HCT116 (cell line): ENCODE results near the gene TMC2. TPM values are rescaled to one million over a fixed set of nuclear protein-coding genes. Genes with fewer than 3 reads are reported as not detected.

Experiments used
- ATAC-seq: fragments of 200-7000 bp; cut with Tn5 transposase; 2 replicates; pipeline ENCODE4 v1.9.1; 2020; ENCODE audit warnings: mild to moderate bottlenecking, moderate library complexity
- BruUV-seq: library from RNA; stranded (reverse); fragments of 400-500 nt; replicated peaks from 2 replicates; lab custom pipeline; 2021; lab: Mats Ljungman, UMichigan
- CTCF ChIA-PET: fragments of 300-600 bp; sonication (Branson Sonifier 250); formaldehyde crosslinking; loops from one replicate; lab custom pipeline; 2021; ENCODE audit warnings: antibody characterized with exemption; lab: Charles Lee
- POLR2A ChIA-PET: fragments of 300-600, 350-600 bp; sonication (Branson Sonifier 250); formaldehyde crosslinking; loops from one replicate; lab custom pipeline; 2021; ENCODE audit warnings: antibody characterized with exemption; lab: Charles Lee
- RAD21 ChIA-PET, 2 experiments: fragments of 300-600 bp; sonication (Branson Sonifier 250); formaldehyde crosslinking; loops; one replicate each; lab custom pipeline; 2023; ENCODE audit warnings: low total read pairs in 2 of 2; ENCODE audit not compliant: uncharacterized antibody in 2 of 2, unreplicated experiment in 2 of 2, low non-redundant PET in 1 of 2; lab: Charles Lee
- DNase-seq: peaks from one replicate; pipeline ENCODE4 v3.0.0-alpha.2; 2010; ENCODE audit warnings: low read depth, low spot score
- H2AFZ ChIP-seq: fragments of 200-600 bp; shearing (Covaris generic), sonication (generic); 2 replicates; pipeline ENCODE4 v1.6.1; 2017; ENCODE audit warnings: low read depth, mixed run types, mixed read lengths, antibody characterized with exemption, low read length; ENCODE audit not compliant: poor library complexity, severe bottlenecking
- H3K27ac ChIP-seq: 2 replicates; pipeline ENCODE4 v1.5.1; 2012; ENCODE audit warnings: low read depth, low read length
- H3K27me3 ChIP-seq: fragments of 200-600 bp; sonication (generic); 2 replicates; pipeline ENCODE4 v1.6.1; 2016; ENCODE audit warnings: mixed run types, low read length, mixed read lengths; ENCODE audit not compliant: insufficient read depth
- H3K36me3 ChIP-seq, 2 experiments: fragments of 200-500 bp in 1 of 2; fragments of 200-600 bp in 1 of 2; sonication (Bioruptor generic) in 1 of 2; sonication (generic) in 1 of 2; 2 replicates each; pipeline versions ENCODE4 v1.5.1 to v1.6.1; 2014 to 2016; ENCODE audit warnings: low read length in 2 of 2, inconsistent platforms in 1 of 2, mixed read lengths in 1 of 2, mixed run types in 1 of 2; ENCODE audit not compliant: insufficient read depth in 2 of 2, control insufficient read depth in 1 of 2
- H3K4me1 ChIP-seq, 2 experiments: fragments of 200-600 bp in 1 of 2; sonication (generic) in 1 of 2; 2 replicates each; pipeline versions ENCODE4 v1.5.1 to v1.6.1; 2012 to 2017; ENCODE audit warnings: low read length in 2 of 2, inconsistent platforms in 1 of 2, mild to moderate bottlenecking in 1 of 2, mixed read lengths in 1 of 2, mixed run types in 1 of 2, moderate library complexity in 1 of 2; ENCODE audit not compliant: insufficient read depth in 2 of 2, control insufficient read depth in 1 of 2
- H3K4me2 ChIP-seq: fragments of 200-600 bp; sonication (generic); 2 replicates; pipeline ENCODE4 v1.6.1; 2017; ENCODE audit warnings: mixed run types, low read length, mixed read lengths
- H3K4me3 ChIP-seq, 2 experiments: fragments of 200-600 bp in 1 of 2; sonication (generic) in 1 of 2; replicated peaks in 1 of 2; 2 replicates each; pipeline ENCODE4 v1.5.1; 2011 to 2016; ENCODE audit warnings: low read length in 2 of 2, control low read depth in 1 of 2, low read depth in 1 of 2, mild to moderate bottlenecking in 1 of 2, mixed read lengths in 1 of 2, mixed run types in 1 of 2
- H3K79me2 ChIP-seq: fragments of 200-600 bp; sonication (generic); 2 replicates; pipeline ENCODE4 v1.6.1; 2017; ENCODE audit warnings: mild to moderate bottlenecking, mixed run types, low read length, moderate library complexity, mixed read lengths; ENCODE audit not compliant: insufficient read depth
- H3K9ac ChIP-seq: fragments of 200-600 bp; sonication (generic); 2 replicates; pipeline ENCODE4 v1.6.1; 2016; ENCODE audit warnings: low read length, mixed read lengths
- H3K9me2 ChIP-seq: fragments of 200-600 bp; sonication (generic), shearing (Covaris generic); 2 replicates; pipeline ENCODE4 v1.6.1; 2017; ENCODE audit warnings: mixed run types, mild to moderate bottlenecking, moderate library complexity; ENCODE audit not compliant: insufficient read depth
- H3K9me3 ChIP-seq, 2 experiments: fragments of 200-500 bp in 1 of 2; fragments of 200-600 bp in 1 of 2; sonication (Bioruptor generic) in 1 of 2; sonication (generic) in 1 of 2; 2 replicates each; pipeline ENCODE4 v1.6.1; 2014 to 2017; ENCODE audit warnings: low read length in 2 of 2, mixed read lengths in 2 of 2, inconsistent platforms in 1 of 2, low read depth in 1 of 2, mild to moderate bottlenecking in 1 of 2, mixed run types in 1 of 2, moderate library complexity in 1 of 2; ENCODE audit not compliant: control insufficient read depth in 1 of 2, insufficient read depth in 1 of 2
- H4K20me1 ChIP-seq: fragments of 200-600 bp; sonication (generic), shearing (Covaris generic); 2 replicates; pipeline ENCODE4 v1.6.1; 2017; ENCODE audit warnings: mixed run types, mild to moderate bottlenecking, moderate library complexity; ENCODE audit not compliant: insufficient read depth
- CEBPB ChIP-seq: IDR thresholded peaks from 2 replicates; pipeline ENCODE4 v1.6.1; 2012; ENCODE audit warnings: low read depth
- POLR2A ChIP-seq: IDR thresholded peaks from 2 replicates; pipeline ENCODE4 v1.7.0; 2011; ENCODE audit warnings: borderline replicate concordance; ENCODE audit not compliant: insufficient read depth, insufficient read length; ENCODE audit errors: extremely low read depth
- SP1 ChIP-seq: IDR thresholded peaks from 2 replicates; pipeline ENCODE4 v1.6.1; 2012; ENCODE audit warnings: low read depth
- SRF ChIP-seq: IDR thresholded peaks from 2 replicates; pipeline ENCODE4 v1.6.1; 2012; ENCODE audit warnings: low read depth
- ZFX ChIP-seq: fragments of 450-650 bp; IDR thresholded peaks from 2 replicates; pipeline ENCODE4 v1.6.1; 2017
- intact Hi-C: fragments of 100-400 bp; cut with micrococcal nuclease; formaldehyde crosslinking; loops from 2 replicates; pipeline ENCODE4 v1.10.0; 2022
- total RNA-seq: library from RNA; stranded (reverse); gene quantifications from one replicate; pipeline ENCODE4 v1.2.1, GENCODE V29; 2021; ENCODE audit not compliant: unreplicated experiment
- TF ChIP-seq, protein P1 (sequence below): IDR thresholded peaks from 2 replicates; pipeline ENCODE4 v1.6.1; 2012; ENCODE audit warnings: low read depth
- TF ChIP-seq, protein P2 (sequence below): IDR thresholded peaks from 2 replicates; pipeline ENCODE4 v1.6.1; 2011; ENCODE audit warnings: mild to moderate bottlenecking, low read length, moderate library complexity; ENCODE audit not compliant: insufficient replicate concordance; ENCODE audit errors: extremely low read depth

Gene TMC2
- total RNA-seq, 1 experiment from 2014 or later, result not detected

DNA sequence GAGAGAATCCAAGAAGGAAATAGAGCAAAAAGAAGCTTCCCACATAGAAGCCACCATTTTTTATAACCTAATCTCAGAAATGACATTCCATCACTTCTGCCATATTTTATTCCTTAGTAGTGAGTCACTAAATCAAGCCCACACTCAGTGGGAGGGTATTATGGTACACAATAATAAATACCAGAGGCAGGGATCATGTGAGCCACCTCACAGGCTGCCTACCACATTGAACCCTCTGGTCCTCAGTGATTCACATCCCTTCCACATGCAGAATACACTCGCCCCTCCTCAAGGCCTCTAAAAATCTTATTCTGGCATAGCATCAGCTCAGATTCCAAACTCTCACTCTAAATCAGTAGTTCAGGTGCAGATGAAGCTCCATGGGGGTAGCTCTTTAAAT lies 49.4 kb downstream of the TMC2 start:
- TF ChIP-seq POLR2A (no peak), ZFX (no peak), SP1 (no peak), CEBPB (no peak), SRF (no peak)
- TF ChIP-seq, protein P1, sequence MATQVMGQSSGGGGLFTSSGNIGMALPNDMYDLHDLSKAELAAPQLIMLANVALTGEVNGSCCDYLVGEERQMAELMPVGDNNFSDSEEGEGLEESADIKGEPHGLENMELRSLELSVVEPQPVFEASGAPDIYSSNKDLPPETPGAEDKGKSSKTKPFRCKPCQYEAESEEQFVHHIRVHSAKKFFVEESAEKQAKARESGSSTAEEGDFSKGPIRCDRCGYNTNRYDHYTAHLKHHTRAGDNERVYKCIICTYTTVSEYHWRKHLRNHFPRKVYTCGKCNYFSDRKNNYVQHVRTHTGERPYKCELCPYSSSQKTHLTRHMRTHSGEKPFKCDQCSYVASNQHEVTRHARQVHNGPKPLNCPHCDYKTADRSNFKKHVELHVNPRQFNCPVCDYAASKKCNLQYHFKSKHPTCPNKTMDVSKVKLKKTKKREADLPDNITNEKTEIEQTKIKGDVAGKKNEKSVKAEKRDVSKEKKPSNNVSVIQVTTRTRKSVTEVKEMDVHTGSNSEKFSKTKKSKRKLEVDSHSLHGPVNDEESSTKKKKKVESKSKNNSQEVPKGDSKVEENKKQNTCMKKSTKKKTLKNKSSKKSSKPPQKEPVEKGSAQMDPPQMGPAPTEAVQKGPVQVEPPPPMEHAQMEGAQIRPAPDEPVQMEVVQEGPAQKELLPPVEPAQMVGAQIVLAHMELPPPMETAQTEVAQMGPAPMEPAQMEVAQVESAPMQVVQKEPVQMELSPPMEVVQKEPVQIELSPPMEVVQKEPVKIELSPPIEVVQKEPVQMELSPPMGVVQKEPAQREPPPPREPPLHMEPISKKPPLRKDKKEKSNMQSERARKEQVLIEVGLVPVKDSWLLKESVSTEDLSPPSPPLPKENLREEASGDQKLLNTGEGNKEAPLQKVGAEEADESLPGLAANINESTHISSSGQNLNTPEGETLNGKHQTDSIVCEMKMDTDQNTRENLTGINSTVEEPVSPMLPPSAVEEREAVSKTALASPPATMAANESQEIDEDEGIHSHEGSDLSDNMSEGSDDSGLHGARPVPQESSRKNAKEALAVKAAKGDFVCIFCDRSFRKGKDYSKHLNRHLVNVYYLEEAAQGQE, result no peak
- TF ChIP-seq, protein P2, sequence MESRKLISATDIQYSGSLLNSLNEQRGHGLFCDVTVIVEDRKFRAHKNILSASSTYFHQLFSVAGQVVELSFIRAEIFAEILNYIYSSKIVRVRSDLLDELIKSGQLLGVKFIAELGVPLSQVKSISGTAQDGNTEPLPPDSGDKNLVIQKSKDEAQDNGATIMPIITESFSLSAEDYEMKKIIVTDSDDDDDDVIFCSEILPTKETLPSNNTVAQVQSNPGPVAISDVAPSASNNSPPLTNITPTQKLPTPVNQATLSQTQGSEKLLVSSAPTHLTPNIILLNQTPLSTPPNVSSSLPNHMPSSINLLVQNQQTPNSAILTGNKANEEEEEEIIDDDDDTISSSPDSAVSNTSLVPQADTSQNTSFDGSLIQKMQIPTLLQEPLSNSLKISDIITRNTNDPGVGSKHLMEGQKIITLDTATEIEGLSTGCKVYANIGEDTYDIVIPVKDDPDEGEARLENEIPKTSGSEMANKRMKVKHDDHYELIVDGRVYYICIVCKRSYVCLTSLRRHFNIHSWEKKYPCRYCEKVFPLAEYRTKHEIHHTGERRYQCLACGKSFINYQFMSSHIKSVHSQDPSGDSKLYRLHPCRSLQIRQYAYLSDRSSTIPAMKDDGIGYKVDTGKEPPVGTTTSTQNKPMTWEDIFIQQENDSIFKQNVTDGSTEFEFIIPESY, result no peak
- ChIA-PET POLR2A (no interaction called here), CTCF (no interaction called here), RAD21 (no interaction called here)
- Histone ChIP-seq H3K27ac (no peak overlapping the region), H3K4me3 (no peak overlapping the region), H3K9me2 (no peaks in the 10 kb centered on the region), H3K79me2 (no peaks in the 10 kb centered on the region), H3K4me1 (no peaks in the 10 kb centered on the region), H2AFZ (no peak overlapping the region), H3K9me3 (no peaks in the 10 kb centered on the region), H4K20me1 (no peaks in the 10 kb centered on the region), H3K9ac (no peak overlapping the region), H3K36me3 (no peaks in the 10 kb centered on the region), H3K4me2 (no peak overlapping the region), H3K27me3 (no peaks in the 10 kb centered on the region)
- no TSS peak for BruUV-seq
- intact Hi-C loops, result no loop called here
- DNase-seq (no peak), ATAC-seq (no peak)
